Measurements from ENCODE around the gene OTX2.

Gene OTX2

GRCh38 chr14:56810836-56811592 is 735 bp upstream of the OTX2 start:
- H3K4me1 ChIP-seq (ENCODE audit: insufficient read depth, low read length): peaks cover 73% of the 10 kb centered on the region
- under 1% methylated on average over 29 of the region's 31 CpGs for WGBS
- no peak overlapping the region for H3K9ac ChIP-seq (ENCODE audit: low read depth, low read length)
- peak overlapping the region; percentile 67 for H3K4me3 ChIP-seq (ENCODE audit: low read length)
- no peaks in the 10 kb centered on the region for H3K9me3 ChIP-seq (ENCODE audit: insufficient read depth, low read depth, low read length)
- H3K27me3 ChIP-seq (ENCODE audit: insufficient read depth, low read length): peaks cover 97% of the 10 kb centered on the region
- H3K27ac ChIP-seq (ENCODE audit: low read depth, low read length): no peak overlapping the region
- H3K36me3 ChIP-seq (ENCODE audit: insufficient read depth, low read length): no peaks in the 10 kb centered on the region

DNA sequence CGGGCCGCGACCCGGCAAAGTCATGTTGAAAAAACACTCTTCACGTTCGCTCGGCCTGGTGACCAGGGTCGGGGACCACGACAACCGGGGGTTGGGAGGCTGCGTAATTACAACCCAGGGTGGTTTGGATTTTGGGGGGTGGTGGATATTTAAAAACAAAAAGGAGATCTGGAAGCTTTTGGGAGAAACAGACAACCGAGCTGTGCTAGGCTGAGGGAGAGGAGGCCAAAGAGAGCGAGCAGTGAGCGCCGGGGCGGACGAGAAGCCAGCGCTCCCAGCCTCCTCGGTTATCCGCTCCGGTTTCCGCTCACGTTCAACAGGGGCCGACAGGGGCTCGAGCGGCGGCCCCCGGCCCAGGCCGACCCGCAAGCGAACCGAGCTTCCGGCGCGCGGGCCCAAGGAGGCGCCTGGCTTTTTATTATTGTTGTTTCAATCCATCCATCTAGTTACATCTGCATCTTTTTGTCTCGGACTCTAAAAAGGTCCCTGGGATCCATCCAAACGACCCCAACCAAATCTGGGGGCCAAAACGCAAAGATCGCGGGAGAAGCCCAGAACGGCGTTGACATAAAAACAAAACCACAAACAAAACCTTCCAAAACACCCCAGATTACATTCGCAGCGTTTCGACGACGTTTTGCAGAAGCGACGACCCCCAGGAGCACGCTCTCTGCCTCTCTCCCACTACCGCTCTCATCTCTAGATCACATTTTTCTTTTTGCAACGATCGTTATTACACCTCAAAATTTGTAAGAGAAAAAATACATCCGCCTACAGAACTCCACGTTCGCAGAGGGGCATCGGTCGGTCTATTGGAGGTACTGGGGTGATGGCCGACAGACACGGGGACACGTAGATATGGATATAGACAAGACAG is 771 bp downstream of the OTX2 start:
- peak overlapping the region; percentile 67 for H3K4me3 ChIP-seq (ENCODE audit: low read length)
- peaks cover 65% of the 10 kb centered on the region for H3K4me1 ChIP-seq (ENCODE audit: insufficient read depth, low read length)
- H3K9me3 ChIP-seq (ENCODE audit: insufficient read depth, low read depth, low read length): no peaks in the 10 kb centered on the region
- H3K9ac ChIP-seq (ENCODE audit: low read depth, low read length): peak overlapping the region; percentile 77
- H3K36me3 ChIP-seq (ENCODE audit: insufficient read depth, low read length): 0 out of 2 replicates have a peak, but pooled peaks cover 4% of the 10 kb centered on the region
- under 1% methylated on average over 63 of the region's 63 CpGs for WGBS
- H3K27ac ChIP-seq (ENCODE audit: low read depth, low read length): 0 out of 2 replicates have a peak overlapping the region, but pooled peaks have one; percentile 51
- H3K27me3 ChIP-seq (ENCODE audit: insufficient read depth, low read length): peaks cover 92% of the 10 kb centered on the region

GRCh38 chr14:56808383-56809269 is 1.7 kb downstream of the OTX2 start:
- peaks cover 92% of the 10 kb centered on the region for H3K27me3 ChIP-seq (ENCODE audit: insufficient read depth, low read length)
- no peaks in the 10 kb centered on the region for H3K9me3 ChIP-seq (ENCODE audit: insufficient read depth, low read depth, low read length)

GRCh38 chr14:56808110-56808382 is 2.2 kb downstream of the OTX2 start:
- peak overlapping the region; percentile 51; the same call in 1 of the 2 replicates for H3K27ac ChIP-seq (ENCODE audit: low read depth, low read length)
- H3K27me3 ChIP-seq (ENCODE audit: insufficient read depth, low read length): peaks cover 92% of the 10 kb centered on the region
- peak overlapping the region; percentile 77 for H3K9ac ChIP-seq (ENCODE audit: low read depth, low read length)
- no peaks in the 10 kb centered on the region for H3K9me3 ChIP-seq (ENCODE audit: insufficient read depth, low read depth, low read length)
- H3K36me3 ChIP-seq (ENCODE audit: insufficient read depth, low read length): peaks cover 13% of the 10 kb centered on the region
- WGBS: under 1% methylated on average over 14 of the region's 16 CpGs
- peak overlapping the region; percentile 67 for H3K4me3 ChIP-seq (ENCODE audit: low read length)
- peaks cover 57% of the 10 kb centered on the region for H3K4me1 ChIP-seq (ENCODE audit: insufficient read depth, low read length)

More at GRCh38 chr14:56808383-56809269, 1.7 kb downstream of the OTX2 start:
- Histone ChIP-seq H3K36me3 (ENCODE audit: insufficient read depth, low read length) (peaks cover 8% of the 10 kb centered on the region), H3K27ac (ENCODE audit: low read depth, low read length) (peak overlapping the region; percentile 51; the same call in 1 of the 2 replicates), H3K4me3 (ENCODE audit: low read length) (peak overlapping the region; percentile 67), H3K9ac (ENCODE audit: low read depth, low read length) (peak overlapping the region; percentile 77), H3K4me1 (ENCODE audit: insufficient read depth, low read length) (peaks cover 57% of the 10 kb centered on the region)
- under 1% methylated on average over 68 of the region's 71 CpGs for WGBS

GRCh38 chr14:56807386-56808109 is 2.7 kb downstream of the OTX2 start:
- 2% methylated on average over 39 of the region's 39 CpGs for WGBS
- Histone ChIP-seq H3K9ac (ENCODE audit: low read depth, low read length) (peak overlapping the region; percentile 77), H3K4me1 (ENCODE audit: insufficient read depth, low read length) (peaks cover 57% of the 10 kb centered on the region), H3K9me3 (ENCODE audit: insufficient read depth, low read depth, low read length) (no peaks in the 10 kb centered on the region), H3K36me3 (ENCODE audit: insufficient read depth, low read length) (peaks cover 18% of the 10 kb centered on the region), H3K27ac (ENCODE audit: low read depth, low read length) (peak overlapping the region; percentile 98; the same call in 1 of the 2 replicates), H3K4me3 (ENCODE audit: low read length) (peak overlapping the region; percentile 67), H3K27me3 (ENCODE audit: insufficient read depth, low read length) (peaks cover 92% of the 10 kb centered on the region)

DNA sequence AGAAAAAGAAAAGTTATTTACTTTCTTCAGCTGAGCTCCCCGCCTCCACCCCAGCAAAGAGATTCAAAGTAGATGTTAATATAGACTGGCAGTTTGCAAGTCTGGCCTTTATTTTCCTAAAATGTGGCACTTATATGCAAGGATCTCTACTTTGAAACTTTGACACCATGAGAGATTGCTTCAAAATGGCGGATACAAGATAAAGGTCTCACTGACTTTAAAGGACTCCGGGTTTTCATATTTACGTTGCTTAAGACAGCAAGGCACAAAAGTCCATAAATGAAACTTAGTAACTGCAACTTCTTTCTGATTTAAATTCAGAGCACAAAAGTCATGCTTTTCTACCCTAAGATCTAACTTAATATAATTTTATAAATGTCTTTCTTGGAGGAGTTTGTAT is 3.5 kb downstream of the OTX2 start:
- Histone ChIP-seq H3K36me3 (ENCODE audit: insufficient read depth, low read length) (peaks cover 26% of the 10 kb centered on the region), H3K9ac (ENCODE audit: low read depth, low read length) (peak overlapping the region; percentile 77), H3K27ac (ENCODE audit: low read depth, low read length) (peak overlapping the region; percentile 98), H3K4me1 (ENCODE audit: insufficient read depth, low read length) (peaks cover 55% of the 10 kb centered on the region), H3K4me3 (ENCODE audit: low read length) (peak overlapping the region; percentile 67), H3K9me3 (ENCODE audit: insufficient read depth, low read depth, low read length) (no peaks in the 10 kb centered on the region), H3K27me3 (ENCODE audit: insufficient read depth, low read length) (peaks cover 92% of the 10 kb centered on the region)
- WGBS: 1% methylated on average over 4 of the region's 4 CpGs

- Histone ChIP-seq H3K36me3 (ENCODE audit: insufficient read depth, low read length) (peaks cover 32% of the 10 kb centered on the region), H3K9ac (ENCODE audit: low read depth, low read length) (peak overlapping the region; percentile 77)
- 2% methylated on average over 6 of the region's 9 CpGs for WGBS
These were observed 4.1 kb downstream of the OTX2 start for GRCh38 chr14:56805992-56806727.

GRCh38 chr14:56805201-56805991 is 4.9 kb downstream of the OTX2 start:
- H3K27ac ChIP-seq (ENCODE audit: low read depth, low read length): peak overlapping the region; percentile 98
- H3K36me3 ChIP-seq (ENCODE audit: insufficient read depth, low read length): peaks cover 40% of the 10 kb centered on the region
- WGBS: under 1% methylated on average over 16 of the region's 18 CpGs
- H3K9ac ChIP-seq (ENCODE audit: low read depth, low read length): peak overlapping the region; percentile 87
- H3K27me3 ChIP-seq (ENCODE audit: insufficient read depth, low read length): peaks cover 92% of the 10 kb centered on the region
- peaks cover 59% of the 10 kb centered on the region for H3K4me1 ChIP-seq (ENCODE audit: insufficient read depth, low read length)
- peak overlapping the region; percentile 85 for H3K4me3 ChIP-seq (ENCODE audit: low read length)
- H3K9me3 ChIP-seq (ENCODE audit: insufficient read depth, low read depth, low read length): no peaks in the 10 kb centered on the region

More at GRCh38 chr14:56805992-56806727, 4.1 kb downstream of the OTX2 start:
- peaks cover 59% of the 10 kb centered on the region for H3K4me1 ChIP-seq (ENCODE audit: insufficient read depth, low read length)
- H3K4me3 ChIP-seq (ENCODE audit: low read length): peak overlapping the region; percentile 67
- no peaks in the 10 kb centered on the region for H3K9me3 ChIP-seq (ENCODE audit: insufficient read depth, low read depth, low read length)
- H3K27ac ChIP-seq (ENCODE audit: low read depth, low read length): peak overlapping the region; percentile 98
- H3K27me3 ChIP-seq (ENCODE audit: insufficient read depth, low read length): peaks cover 92% of the 10 kb centered on the region

DNA sequence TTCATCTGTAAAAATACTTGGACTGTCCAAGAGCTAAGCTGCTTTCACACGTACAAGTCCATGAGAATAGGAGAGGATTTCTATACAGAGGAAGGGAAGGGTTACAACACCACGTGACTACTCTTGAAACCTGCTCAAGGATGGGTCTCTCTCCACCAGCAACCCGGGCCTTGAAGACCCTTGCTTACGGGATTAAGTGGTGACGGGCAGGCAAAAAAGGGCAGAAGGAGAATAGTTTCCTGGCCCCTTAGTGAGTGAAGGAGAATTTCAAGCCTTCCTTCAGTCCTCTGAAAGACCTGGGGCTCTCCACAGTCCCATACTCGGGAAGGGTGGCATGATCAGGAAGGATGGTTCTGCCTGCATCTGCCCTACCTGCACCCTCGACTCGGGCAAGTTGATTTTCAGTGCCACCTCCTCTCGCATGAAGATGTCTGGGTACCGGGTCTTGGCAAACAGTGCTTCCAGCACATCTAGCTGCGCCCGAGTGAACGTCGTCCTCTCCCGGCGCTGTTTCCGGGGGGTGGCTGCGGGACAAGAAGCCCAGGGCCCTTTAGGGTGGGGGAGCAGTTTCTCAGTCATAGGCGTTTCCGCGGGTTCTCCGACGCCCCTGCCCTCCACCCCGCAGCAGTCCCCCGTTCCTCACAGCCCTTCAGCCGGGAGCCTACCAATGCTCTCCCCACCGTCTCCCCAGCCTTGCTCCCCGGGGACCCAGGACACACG is 6.3 kb downstream of the OTX2 start:
- H3K9me3 ChIP-seq (ENCODE audit: insufficient read depth, low read depth, low read length): no peaks in the 10 kb centered on the region
- peak overlapping the region; percentile 85 for H3K4me3 ChIP-seq (ENCODE audit: low read length)
- H3K27me3 ChIP-seq (ENCODE audit: insufficient read depth, low read length): peaks cover 92% of the 10 kb centered on the region
- peak overlapping the region; percentile 87 for H3K9ac ChIP-seq (ENCODE audit: low read depth, low read length)
- H3K36me3 ChIP-seq (ENCODE audit: insufficient read depth, low read length): peaks cover 48% of the 10 kb centered on the region
- 5% methylated on average over 29 of the region's 29 CpGs for WGBS
- H3K27ac ChIP-seq (ENCODE audit: low read depth, low read length): no peak overlapping the region
- H3K4me1 ChIP-seq (ENCODE audit: insufficient read depth, low read length): peaks cover 63% of the 10 kb centered on the region

Data from HUES64 (cell line).